Measurements from ENCODE around the gene C4orf50.

DNA sequence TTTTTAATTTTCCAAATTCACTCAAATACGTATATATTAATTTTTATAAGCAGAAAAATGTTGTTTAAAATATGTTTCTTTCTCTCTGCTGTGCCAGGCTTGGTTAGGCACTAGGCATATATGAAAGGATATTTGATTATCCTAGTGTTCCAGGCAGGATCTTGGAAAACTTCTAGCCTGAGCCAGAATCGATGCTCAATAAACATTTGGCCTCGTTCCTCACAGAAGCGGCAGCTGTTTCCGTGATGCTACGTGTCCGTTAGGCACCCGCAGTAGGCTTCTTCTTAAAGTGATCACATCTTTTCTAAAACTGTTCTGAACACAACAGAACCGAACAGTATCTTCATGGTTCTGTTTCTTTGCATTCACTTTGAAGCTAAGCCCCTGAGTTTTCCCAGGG, 75.3 kb downstream of the C4orf50 start:
- TF ChIP-seq CTCF (IDR thresholded peaks at IDR 0.05; ENCODE audit: insufficient read depth, low read length): no peak
- TF ChIP-seq, protein P1, sequence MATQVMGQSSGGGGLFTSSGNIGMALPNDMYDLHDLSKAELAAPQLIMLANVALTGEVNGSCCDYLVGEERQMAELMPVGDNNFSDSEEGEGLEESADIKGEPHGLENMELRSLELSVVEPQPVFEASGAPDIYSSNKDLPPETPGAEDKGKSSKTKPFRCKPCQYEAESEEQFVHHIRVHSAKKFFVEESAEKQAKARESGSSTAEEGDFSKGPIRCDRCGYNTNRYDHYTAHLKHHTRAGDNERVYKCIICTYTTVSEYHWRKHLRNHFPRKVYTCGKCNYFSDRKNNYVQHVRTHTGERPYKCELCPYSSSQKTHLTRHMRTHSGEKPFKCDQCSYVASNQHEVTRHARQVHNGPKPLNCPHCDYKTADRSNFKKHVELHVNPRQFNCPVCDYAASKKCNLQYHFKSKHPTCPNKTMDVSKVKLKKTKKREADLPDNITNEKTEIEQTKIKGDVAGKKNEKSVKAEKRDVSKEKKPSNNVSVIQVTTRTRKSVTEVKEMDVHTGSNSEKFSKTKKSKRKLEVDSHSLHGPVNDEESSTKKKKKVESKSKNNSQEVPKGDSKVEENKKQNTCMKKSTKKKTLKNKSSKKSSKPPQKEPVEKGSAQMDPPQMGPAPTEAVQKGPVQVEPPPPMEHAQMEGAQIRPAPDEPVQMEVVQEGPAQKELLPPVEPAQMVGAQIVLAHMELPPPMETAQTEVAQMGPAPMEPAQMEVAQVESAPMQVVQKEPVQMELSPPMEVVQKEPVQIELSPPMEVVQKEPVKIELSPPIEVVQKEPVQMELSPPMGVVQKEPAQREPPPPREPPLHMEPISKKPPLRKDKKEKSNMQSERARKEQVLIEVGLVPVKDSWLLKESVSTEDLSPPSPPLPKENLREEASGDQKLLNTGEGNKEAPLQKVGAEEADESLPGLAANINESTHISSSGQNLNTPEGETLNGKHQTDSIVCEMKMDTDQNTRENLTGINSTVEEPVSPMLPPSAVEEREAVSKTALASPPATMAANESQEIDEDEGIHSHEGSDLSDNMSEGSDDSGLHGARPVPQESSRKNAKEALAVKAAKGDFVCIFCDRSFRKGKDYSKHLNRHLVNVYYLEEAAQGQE (IDR thresholded peaks at IDR 0.05; ENCODE audit: insufficient replicate concordance, low read depth): no peak
